RCC 7860 (cell line): ENCODE results near the gene SLC35F3.

ENCODE experiments used
- DNase-seq: peaks from one replicate; pipeline ENCODE4 v3.0.0-alpha.2; 2015; ENCODE audit warnings: low spot score
- FAIRE-seq: peaks from 2 replicates; lab custom pipeline; 2012; peaks lifted over from hg19 to GRCh38; lab: Jason Lieb, UNC

SLC35F3 gene

GRCh38 chr1:233965856-233966255 lies 61.4 kb downstream of the SLC35F3 start:
- DNase-seq: no peak

GRCh38 chr1:233971753-233972152 lies 67.3 kb downstream of the SLC35F3 start:
- FAIRE-seq (no peak), DNase-seq (no peak)

More at GRCh38 chr1:233965856-233966255, 61.4 kb downstream of the SLC35F3 start:
- FAIRE-seq: no peak

GRCh38 chr1:233972563-233972950 lies 68.1 kb downstream of the SLC35F3 start:
- no peak for DNase-seq
- no peak for FAIRE-seq

- DNase-seq (peak; percentile 55), FAIRE-seq (peak; percentile 39)
Observed at GRCh38 chr1:233972951-233973635, 68.6 kb downstream of the SLC35F3 start.

- DNase-seq (no peak), FAIRE-seq (no peak)
Observed at GRCh38 chr1:233975486-233975885, 71.0 kb downstream of the SLC35F3 start.

- no peak for DNase-seq
- FAIRE-seq: no peak
Observed at GRCh38 chr1:233981042-233981675, 76.7 kb downstream of the SLC35F3 start.

GRCh38 chr1:233982827-233983518 lies 78.5 kb downstream of the SLC35F3 start:
- FAIRE-seq (no peak), DNase-seq (no peak)

GRCh38 chr1:233983811-233984210 lies 79.3 kb downstream of the SLC35F3 start:
- FAIRE-seq (no peak), DNase-seq (no peak)

- DNase-seq (no peak), FAIRE-seq (no peak)
Observed at GRCh38 chr1:233988963-233989696, 84.7 kb downstream of the SLC35F3 start.

- DNase-seq (no peak), FAIRE-seq (no peak)
Observed at GRCh38 chr1:233990486-233990885, 86.0 kb downstream of the SLC35F3 start.

GRCh38 chr1:233993651-233994050 lies 89.2 kb downstream of the SLC35F3 start:
- peak; percentile 83 for FAIRE-seq
- peak; percentile 84 for DNase-seq

GRCh38 chr1:233994112-233994511 lies 89.6 kb downstream of the SLC35F3 start:
- DNase-seq (no peak), FAIRE-seq (no peak)

- no peak for DNase-seq
- FAIRE-seq: no peak
Observed at GRCh38 chr1:233998456-233998855, 94.0 kb downstream of the SLC35F3 start.

- DNase-seq (no peak), FAIRE-seq (no peak)
Observed at GRCh38 chr1:233998891-233999290, 94.4 kb downstream of the SLC35F3 start.

- no peak for DNase-seq
- no peak for FAIRE-seq
Observed at GRCh38 chr1:234000557-234001041, 96.1 kb downstream of the SLC35F3 start.

GRCh38 chr1:234001817-234002216 lies 97.3 kb downstream of the SLC35F3 start:
- DNase-seq (no peak), FAIRE-seq (no peak)

- no peak for FAIRE-seq
Observed at GRCh38 chr1:234004591-234004990, 100.1 kb downstream of the SLC35F3 start.

GRCh38 chr1:234007684-234008083 lies 103.2 kb downstream of the SLC35F3 start:
- DNase-seq (no peak), FAIRE-seq (no peak)

More at GRCh38 chr1:234004591-234004990, 100.1 kb downstream of the SLC35F3 start:
- no peak for DNase-seq

- FAIRE-seq (no peak), DNase-seq (no peak)
Observed at GRCh38 chr1:234008591-234008990, 104.1 kb downstream of the SLC35F3 start.

- no peak for DNase-seq
- no peak for FAIRE-seq
Observed at GRCh38 chr1:234009668-234010067, 105.2 kb downstream of the SLC35F3 start.

- FAIRE-seq: no peak
Observed at GRCh38 chr1:234014208-234014607, 109.7 kb downstream of the SLC35F3 start.

More at GRCh38 chr1:234014208-234014607, 109.7 kb downstream of the SLC35F3 start:
- DNase-seq: no peak
